ENCODE measurements around the gene CEP57L1. TPM values are rescaled to one million over a fixed set of nuclear protein-coding genes. Genes with fewer than 3 reads are reported as not detected.

Gene CEP57L1
- total and polyA plus RNA-seq, 9 of the 15 experiments (the other 6 are each of a cell fraction or from before 2014, with no cell fraction given) = 39.4 to 88.6 (median 61.8) TPM

DNA sequence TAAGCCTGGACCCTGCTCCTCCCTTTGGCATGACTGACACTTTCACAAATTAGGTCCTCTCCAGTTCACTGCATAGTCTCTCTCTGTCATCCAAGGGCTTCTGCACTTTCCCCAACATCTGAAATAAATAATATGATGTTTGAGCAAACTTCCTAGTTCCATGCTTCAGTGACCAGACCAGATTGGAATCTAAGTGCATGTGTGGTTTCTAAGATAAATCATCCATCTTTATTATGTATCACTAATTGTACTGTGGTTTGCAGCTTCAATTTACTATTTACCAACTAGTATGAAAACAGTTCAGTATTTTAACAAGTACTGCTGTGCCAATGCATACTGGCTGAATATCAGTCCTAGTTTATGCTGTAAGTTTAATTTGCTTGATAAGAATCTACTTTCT lies 19.4 kb upstream of the CEP57L1 start (continued):
- TF ChIP-seq REST (IDR thresholded peaks at IDR 0.05; ENCODE audit: borderline replicate concordance) = no peak
- TF ChIP-seq REST (CRISPR knock-in tag; IDR thresholded peaks at IDR 0.05; ENCODE audit: low read depth) = no peak
- TF ChIP-seq BCL6 (CRISPR knock-in tag; IDR thresholded peaks at IDR 0.05) = no peak
- no peak for TF ChIP-seq JUNB (CRISPR knock-in tag; conservative IDR thresholded peaks at IDR 0.05)
- no peak for TF ChIP-seq ZBTB12 (CRISPR knock-in tag; IDR thresholded peaks at IDR 0.05)
- no peak for TF ChIP-seq SRSF9 (IDR thresholded peaks at IDR 0.05; ENCODE audit: borderline replicate concordance, low read depth, low read length)
- TF ChIP-seq SIRT6 (IDR thresholded peaks at IDR 0.05; ENCODE audit: low read depth, low read length) = no peak
- no peak for TF ChIP-seq CTCF (IDR thresholded peaks at IDR 0.05 in 2 of 3, conservative IDR thresholded peaks at IDR 0.05 in 1 of 3; ENCODE audit: insufficient read depth in 2 of 3, low read depth in 1 of 3, low read length in 3 of 3)
- no peak for TF ChIP-seq CBX5 (IDR thresholded peaks at IDR 0.05; ENCODE audit: borderline replicate concordance, low read depth)
